LNCaP clone FGC (cell line): ENCODE measurements around the gene MAGEC1.
"Not testable (repeated sequence)": the region's sequence is repeated elsewhere in the genome, so short reads cannot be mapped to it uniquely, and the experiment has no call there.

ENCODE experiments used
- DNase-seq: peaks from one replicate; pipeline ENCODE4 v3.0.0-alpha.2; 2011; ENCODE audit warnings: low read depth
- H3K4me3 ChIP-seq: 2 replicates; pipeline ENCODE4 v1.5.1; 2011; ENCODE audit warnings: mild to moderate bottlenecking, low read depth, low read length, control low read depth
- TF ChIP-seq, protein P1 (sequence below): IDR thresholded peaks from 2 replicates; pipeline ENCODE4 v1.5.1; 2012; ENCODE audit warnings: mild to moderate bottlenecking; ENCODE audit not compliant: control insufficient read depth, insufficient read depth; ENCODE audit errors: extremely low read depth

Gene MAGEC1, protein sequence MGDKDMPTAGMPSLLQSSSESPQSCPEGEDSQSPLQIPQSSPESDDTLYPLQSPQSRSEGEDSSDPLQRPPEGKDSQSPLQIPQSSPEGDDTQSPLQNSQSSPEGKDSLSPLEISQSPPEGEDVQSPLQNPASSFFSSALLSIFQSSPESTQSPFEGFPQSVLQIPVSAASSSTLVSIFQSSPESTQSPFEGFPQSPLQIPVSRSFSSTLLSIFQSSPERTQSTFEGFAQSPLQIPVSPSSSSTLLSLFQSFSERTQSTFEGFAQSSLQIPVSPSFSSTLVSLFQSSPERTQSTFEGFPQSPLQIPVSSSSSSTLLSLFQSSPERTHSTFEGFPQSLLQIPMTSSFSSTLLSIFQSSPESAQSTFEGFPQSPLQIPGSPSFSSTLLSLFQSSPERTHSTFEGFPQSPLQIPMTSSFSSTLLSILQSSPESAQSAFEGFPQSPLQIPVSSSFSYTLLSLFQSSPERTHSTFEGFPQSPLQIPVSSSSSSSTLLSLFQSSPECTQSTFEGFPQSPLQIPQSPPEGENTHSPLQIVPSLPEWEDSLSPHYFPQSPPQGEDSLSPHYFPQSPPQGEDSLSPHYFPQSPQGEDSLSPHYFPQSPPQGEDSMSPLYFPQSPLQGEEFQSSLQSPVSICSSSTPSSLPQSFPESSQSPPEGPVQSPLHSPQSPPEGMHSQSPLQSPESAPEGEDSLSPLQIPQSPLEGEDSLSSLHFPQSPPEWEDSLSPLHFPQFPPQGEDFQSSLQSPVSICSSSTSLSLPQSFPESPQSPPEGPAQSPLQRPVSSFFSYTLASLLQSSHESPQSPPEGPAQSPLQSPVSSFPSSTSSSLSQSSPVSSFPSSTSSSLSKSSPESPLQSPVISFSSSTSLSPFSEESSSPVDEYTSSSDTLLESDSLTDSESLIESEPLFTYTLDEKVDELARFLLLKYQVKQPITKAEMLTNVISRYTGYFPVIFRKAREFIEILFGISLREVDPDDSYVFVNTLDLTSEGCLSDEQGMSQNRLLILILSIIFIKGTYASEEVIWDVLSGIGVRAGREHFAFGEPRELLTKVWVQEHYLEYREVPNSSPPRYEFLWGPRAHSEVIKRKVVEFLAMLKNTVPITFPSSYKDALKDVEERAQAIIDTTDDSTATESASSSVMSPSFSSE

DNA sequence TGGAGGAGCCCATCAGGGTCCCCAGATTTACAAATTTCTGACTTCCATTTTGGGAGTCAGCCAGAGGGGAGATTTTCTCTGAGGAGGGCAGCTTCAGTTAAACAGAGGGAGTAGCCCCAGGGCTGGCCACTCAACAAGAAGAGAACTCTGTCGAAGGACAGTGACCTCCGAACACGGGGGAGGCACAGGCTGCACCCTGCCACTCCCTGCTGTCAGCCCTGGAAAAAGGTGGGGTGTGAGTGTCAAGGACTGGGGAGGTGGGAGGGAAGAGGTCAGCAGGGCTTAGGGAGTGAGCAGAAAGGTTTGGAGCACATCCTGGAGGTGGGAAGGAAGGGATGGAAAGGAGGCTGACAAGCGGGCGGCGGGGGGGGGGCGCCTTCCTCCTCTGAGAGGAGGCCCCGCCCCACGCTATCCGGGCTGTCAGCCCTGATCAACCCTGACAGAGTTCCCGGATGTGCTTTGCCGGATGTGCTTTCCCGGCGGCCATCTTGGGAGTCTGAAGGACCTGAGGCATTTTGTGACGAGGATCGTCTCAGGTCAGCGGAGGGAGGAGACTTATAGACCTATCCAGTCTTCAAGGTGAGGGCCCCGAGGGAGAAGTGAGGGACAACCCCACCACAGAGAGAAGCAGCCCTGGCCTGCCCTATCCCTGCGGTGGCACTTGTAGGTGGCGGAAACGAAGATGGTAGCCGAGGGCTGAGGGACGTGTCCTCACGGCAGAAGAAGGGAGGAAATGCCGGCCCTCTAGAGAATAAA, at the start of gene MAGEC1:
MAGEC1 (plus strand) TSS at position 495 of the 756 bp plus-strand sequence. CDS start 1,179 bp downstream, outside the sequence.
- H3K4me3 ChIP-seq, result no peak within 1 kb of the TSS
- DNase-seq, result no peak
- TF ChIP-seq, protein P1, sequence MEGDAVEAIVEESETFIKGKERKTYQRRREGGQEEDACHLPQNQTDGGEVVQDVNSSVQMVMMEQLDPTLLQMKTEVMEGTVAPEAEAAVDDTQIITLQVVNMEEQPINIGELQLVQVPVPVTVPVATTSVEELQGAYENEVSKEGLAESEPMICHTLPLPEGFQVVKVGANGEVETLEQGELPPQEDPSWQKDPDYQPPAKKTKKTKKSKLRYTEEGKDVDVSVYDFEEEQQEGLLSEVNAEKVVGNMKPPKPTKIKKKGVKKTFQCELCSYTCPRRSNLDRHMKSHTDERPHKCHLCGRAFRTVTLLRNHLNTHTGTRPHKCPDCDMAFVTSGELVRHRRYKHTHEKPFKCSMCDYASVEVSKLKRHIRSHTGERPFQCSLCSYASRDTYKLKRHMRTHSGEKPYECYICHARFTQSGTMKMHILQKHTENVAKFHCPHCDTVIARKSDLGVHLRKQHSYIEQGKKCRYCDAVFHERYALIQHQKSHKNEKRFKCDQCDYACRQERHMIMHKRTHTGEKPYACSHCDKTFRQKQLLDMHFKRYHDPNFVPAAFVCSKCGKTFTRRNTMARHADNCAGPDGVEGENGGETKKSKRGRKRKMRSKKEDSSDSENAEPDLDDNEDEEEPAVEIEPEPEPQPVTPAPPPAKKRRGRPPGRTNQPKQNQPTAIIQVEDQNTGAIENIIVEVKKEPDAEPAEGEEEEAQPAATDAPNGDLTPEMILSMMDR, result no peak

DNA sequence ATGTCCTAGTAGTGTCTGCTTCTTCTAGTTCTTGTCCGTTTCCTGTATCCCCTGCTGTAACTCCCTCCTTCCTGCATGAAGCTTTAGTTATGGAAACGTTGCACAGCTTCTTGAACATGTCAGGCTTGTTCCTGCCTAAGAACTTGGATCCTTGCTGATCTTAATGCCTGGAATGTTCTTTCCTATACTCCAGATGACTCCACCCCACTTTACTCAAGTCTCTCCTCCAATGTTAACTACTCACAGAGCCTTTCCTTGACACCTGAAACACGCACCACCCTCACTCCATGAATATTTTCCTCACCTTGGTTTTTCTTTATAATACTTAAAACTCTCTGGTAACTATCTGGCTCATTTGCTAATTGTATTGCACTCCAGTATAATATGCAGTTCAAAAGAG, 46.2 kb upstream of the MAGEC1 start:
- no peak overlapping the region for H3K4me3 ChIP-seq
- DNase-seq, result no peak
- TF ChIP-seq, protein P1, result no peak

DNA sequence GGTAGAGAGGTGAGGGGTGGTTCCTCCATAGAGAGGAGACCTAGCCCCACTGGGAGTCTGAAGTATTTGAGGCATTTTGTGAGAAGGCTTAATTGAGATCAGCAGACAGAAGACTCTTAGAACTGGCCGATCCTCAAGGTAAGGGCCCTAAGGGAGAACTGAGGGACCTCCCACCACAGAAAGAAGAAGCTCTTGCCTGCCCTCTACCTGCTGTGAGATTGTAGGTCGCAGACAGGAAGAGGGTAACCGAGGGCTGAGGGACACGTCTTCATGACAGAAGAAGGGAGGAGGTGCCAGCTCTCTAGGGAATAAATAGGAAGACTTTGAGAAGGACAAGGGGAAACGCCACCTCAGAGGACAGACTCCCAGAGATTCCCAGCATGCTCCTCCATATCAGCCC, 24.1 kb upstream of the MAGEC1 start:
- no peak overlapping the region for H3K4me3 ChIP-seq
- no peak for DNase-seq
- TF ChIP-seq, protein P1, result peak; percentile 33; the same call in 1 of the 2 replicates

DNA sequence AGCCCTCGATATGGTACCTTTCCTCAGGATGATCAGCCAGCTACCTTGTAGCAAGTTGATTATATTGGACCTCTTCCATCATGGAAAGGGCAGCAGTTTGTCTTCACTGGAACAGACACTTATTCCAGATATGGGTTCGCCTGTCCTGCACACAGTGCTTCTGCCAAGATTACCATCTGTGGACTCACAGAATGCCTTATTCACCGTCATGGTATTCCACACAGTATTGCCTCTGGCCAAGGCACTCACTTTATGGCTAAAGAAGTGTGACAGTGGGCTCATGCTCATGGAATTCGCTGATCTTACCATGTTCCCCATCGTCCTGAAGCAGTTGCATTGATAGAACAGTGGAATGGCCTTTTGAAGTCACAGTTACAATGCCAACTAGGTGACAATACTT, 14.9 kb upstream of the MAGEC1 start:
- not testable (repeated sequence) for DNase-seq, H3K4me3 ChIP-seq

DNA sequence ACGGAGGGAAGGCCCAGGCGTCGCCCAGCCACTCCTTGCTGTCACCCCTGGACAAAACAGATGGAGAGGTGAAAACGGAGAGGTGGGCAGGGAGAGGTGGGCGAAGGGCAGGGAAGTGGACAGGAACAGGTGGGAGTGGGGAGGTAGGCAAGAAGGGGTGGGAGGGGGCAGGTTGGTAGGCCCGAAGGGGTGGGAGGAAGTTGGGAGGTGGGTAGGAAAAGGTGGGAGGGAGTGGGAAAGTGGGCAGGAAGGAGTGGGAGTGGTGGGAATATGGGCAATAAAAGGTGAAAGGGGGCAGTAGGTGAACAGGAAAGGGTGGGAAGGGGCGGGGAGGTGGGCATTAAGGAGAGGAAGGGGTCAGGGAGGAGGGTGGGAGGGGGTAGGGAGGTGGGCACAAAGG, 9.0 kb upstream of the MAGEC1 start:
- H3K4me3 ChIP-seq, result no peak overlapping the region
- DNase-seq, result no peak
- TF ChIP-seq, protein P1, result no peak

DNA sequence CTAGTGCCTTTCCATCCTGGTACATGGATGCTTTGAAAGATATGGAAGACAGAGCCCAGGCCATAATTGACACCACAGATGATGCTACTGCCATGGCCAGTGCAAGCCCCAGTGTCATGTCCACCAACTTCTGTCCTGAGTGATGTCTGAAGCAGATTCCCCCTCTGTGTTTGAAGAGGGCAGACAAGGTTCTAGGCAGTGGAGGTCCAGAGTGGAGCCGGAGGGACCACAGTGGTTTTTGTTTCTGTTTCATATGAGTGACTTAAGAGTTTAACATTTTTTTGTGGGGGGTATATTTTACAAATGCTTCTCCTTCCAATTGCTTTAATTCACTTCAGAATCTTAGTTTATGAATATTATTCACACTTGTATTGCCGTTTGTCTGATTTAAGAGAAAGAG, 6.0 kb upstream of the MAGEC1 start:
- DNase-seq, result no peak
- TF ChIP-seq, protein P1, result no peak
- H3K4me3 ChIP-seq, result no peak overlapping the region
